HCT116 (cell line): Measurements from ENCODE around the gene TEAD3. TPM values are rescaled to one million over a fixed set of nuclear protein-coding genes. Genes with fewer than 3 reads are reported as not detected.

Experiments
- ATAC-seq: fragments of 200-7000 bp; cut with Tn5 transposase; 2 replicates; pipeline ENCODE4 v1.9.1; 2020; ENCODE audit warnings: mild to moderate bottlenecking, moderate library complexity
- BruUV-seq: library from RNA; stranded (reverse); fragments of 400-500 nt; replicated peaks from 2 replicates; lab custom pipeline; 2021; lab: Mats Ljungman, UMichigan
- CTCF ChIA-PET: fragments of 300-600 bp; sonication (Branson Sonifier 250); formaldehyde crosslinking; loops from one replicate; lab custom pipeline; 2021; ENCODE audit warnings: antibody characterized with exemption; lab: Charles Lee
- POLR2A ChIA-PET: fragments of 300-600, 350-600 bp; sonication (Branson Sonifier 250); formaldehyde crosslinking; loops from one replicate; lab custom pipeline; 2021; ENCODE audit warnings: antibody characterized with exemption; lab: Charles Lee
- RAD21 ChIA-PET, 2 experiments: fragments of 300-600 bp; sonication (Branson Sonifier 250); formaldehyde crosslinking; loops; one replicate each; lab custom pipeline; 2023; ENCODE audit warnings: low total read pairs in 2 of 2; ENCODE audit not compliant: uncharacterized antibody in 2 of 2, unreplicated experiment in 2 of 2, low non-redundant PET in 1 of 2; lab: Charles Lee
- DNase-seq: peaks from one replicate; pipeline ENCODE4 v3.0.0-alpha.2; 2010; ENCODE audit warnings: low read depth, low spot score
- H2AFZ ChIP-seq: fragments of 200-600 bp; shearing (Covaris generic), sonication (generic); 2 replicates; pipeline ENCODE4 v1.6.1; 2017; ENCODE audit warnings: low read depth, mixed run types, mixed read lengths, antibody characterized with exemption, low read length; ENCODE audit not compliant: poor library complexity, severe bottlenecking
- H3K27ac ChIP-seq: 2 replicates; pipeline ENCODE4 v1.5.1; 2012; ENCODE audit warnings: low read depth, low read length
- H3K27me3 ChIP-seq: fragments of 200-600 bp; sonication (generic); 2 replicates; pipeline ENCODE4 v1.6.1; 2016; ENCODE audit warnings: mixed run types, low read length, mixed read lengths; ENCODE audit not compliant: insufficient read depth
- H3K36me3 ChIP-seq, 2 experiments: fragments of 200-500 bp in 1 of 2; fragments of 200-600 bp in 1 of 2; sonication (Bioruptor generic) in 1 of 2; sonication (generic) in 1 of 2; 2 replicates each; pipeline versions ENCODE4 v1.5.1 to v1.6.1; 2014 to 2016; ENCODE audit warnings: low read length in 2 of 2, inconsistent platforms in 1 of 2, mixed read lengths in 1 of 2, mixed run types in 1 of 2; ENCODE audit not compliant: insufficient read depth in 2 of 2, control insufficient read depth in 1 of 2
- H3K4me1 ChIP-seq, 2 experiments: fragments of 200-600 bp in 1 of 2; sonication (generic) in 1 of 2; 2 replicates each; pipeline versions ENCODE4 v1.5.1 to v1.6.1; 2012 to 2017; ENCODE audit warnings: low read length in 2 of 2, inconsistent platforms in 1 of 2, mild to moderate bottlenecking in 1 of 2, mixed read lengths in 1 of 2, mixed run types in 1 of 2, moderate library complexity in 1 of 2; ENCODE audit not compliant: insufficient read depth in 2 of 2, control insufficient read depth in 1 of 2
- H3K4me2 ChIP-seq: fragments of 200-600 bp; sonication (generic); 2 replicates; pipeline ENCODE4 v1.6.1; 2017; ENCODE audit warnings: mixed run types, low read length, mixed read lengths
- H3K4me3 ChIP-seq, 2 experiments: fragments of 200-600 bp in 1 of 2; sonication (generic) in 1 of 2; replicated peaks in 1 of 2; 2 replicates each; pipeline ENCODE4 v1.5.1; 2011 to 2016; ENCODE audit warnings: low read length in 2 of 2, control low read depth in 1 of 2, low read depth in 1 of 2, mild to moderate bottlenecking in 1 of 2, mixed read lengths in 1 of 2, mixed run types in 1 of 2
- H3K79me2 ChIP-seq: fragments of 200-600 bp; sonication (generic); 2 replicates; pipeline ENCODE4 v1.6.1; 2017; ENCODE audit warnings: mild to moderate bottlenecking, mixed run types, low read length, moderate library complexity, mixed read lengths; ENCODE audit not compliant: insufficient read depth
- H3K9ac ChIP-seq: fragments of 200-600 bp; sonication (generic); 2 replicates; pipeline ENCODE4 v1.6.1; 2016; ENCODE audit warnings: low read length, mixed read lengths
- H3K9me2 ChIP-seq: fragments of 200-600 bp; sonication (generic), shearing (Covaris generic); 2 replicates; pipeline ENCODE4 v1.6.1; 2017; ENCODE audit warnings: mixed run types, mild to moderate bottlenecking, moderate library complexity; ENCODE audit not compliant: insufficient read depth
- H3K9me3 ChIP-seq, 2 experiments: fragments of 200-500 bp in 1 of 2; fragments of 200-600 bp in 1 of 2; sonication (Bioruptor generic) in 1 of 2; sonication (generic) in 1 of 2; 2 replicates each; pipeline ENCODE4 v1.6.1; 2014 to 2017; ENCODE audit warnings: low read length in 2 of 2, mixed read lengths in 2 of 2, inconsistent platforms in 1 of 2, low read depth in 1 of 2, mild to moderate bottlenecking in 1 of 2, mixed run types in 1 of 2, moderate library complexity in 1 of 2; ENCODE audit not compliant: control insufficient read depth in 1 of 2, insufficient read depth in 1 of 2
- H4K20me1 ChIP-seq: fragments of 200-600 bp; sonication (generic), shearing (Covaris generic); 2 replicates; pipeline ENCODE4 v1.6.1; 2017; ENCODE audit warnings: mixed run types, mild to moderate bottlenecking, moderate library complexity; ENCODE audit not compliant: insufficient read depth
- EGR1 ChIP-seq: IDR thresholded peaks from 2 replicates; pipeline ENCODE4 v1.6.1; 2012; ENCODE audit warnings: low read depth
- ELF1 ChIP-seq: IDR thresholded peaks from 2 replicates; pipeline ENCODE4 v1.6.1; 2012; ENCODE audit warnings: low read depth, borderline replicate concordance
- JUND ChIP-seq: IDR thresholded peaks from 2 replicates; pipeline ENCODE4 v1.6.1; 2012
- SIN3A ChIP-seq: IDR thresholded peaks from 2 replicates; pipeline ENCODE4 v1.6.1; 2012; ENCODE audit warnings: low read depth
- SP1 ChIP-seq: IDR thresholded peaks from 2 replicates; pipeline ENCODE4 v1.6.1; 2012; ENCODE audit warnings: low read depth
- SRF ChIP-seq: IDR thresholded peaks from 2 replicates; pipeline ENCODE4 v1.6.1; 2012; ENCODE audit warnings: low read depth
- TCF7L2 ChIP-seq: IDR thresholded peaks from 2 replicates; pipeline ENCODE4 v1.7.0; 2011; ENCODE audit warnings: borderline replicate concordance, inconsistent platforms; ENCODE audit not compliant: insufficient read depth, insufficient read length; ENCODE audit errors: extremely low read depth
- YY1 ChIP-seq: IDR thresholded peaks from 2 replicates; pipeline ENCODE4 v1.6.1; 2011; ENCODE audit warnings: low read length, low read depth, moderate library complexity, mild to moderate bottlenecking; ENCODE audit not compliant: insufficient replicate concordance; ENCODE audit errors: extremely low read depth
- intact Hi-C: fragments of 100-400 bp; cut with micrococcal nuclease; formaldehyde crosslinking; loops from 2 replicates; pipeline ENCODE4 v1.10.0; 2022
- total RNA-seq: library from RNA; stranded (reverse); gene quantifications from one replicate; pipeline ENCODE4 v1.2.1, GENCODE V29; 2021; ENCODE audit not compliant: unreplicated experiment
- TF ChIP-seq, protein P1 (sequence below): IDR thresholded peaks from 2 replicates; pipeline ENCODE4 v1.6.1; 2011; ENCODE audit warnings: mild to moderate bottlenecking, low read length, moderate library complexity; ENCODE audit not compliant: insufficient replicate concordance; ENCODE audit errors: extremely low read depth

Gene TEAD3
- total RNA-seq, 1 experiment from 2014 or later, result 21.8 TPM

DNA sequence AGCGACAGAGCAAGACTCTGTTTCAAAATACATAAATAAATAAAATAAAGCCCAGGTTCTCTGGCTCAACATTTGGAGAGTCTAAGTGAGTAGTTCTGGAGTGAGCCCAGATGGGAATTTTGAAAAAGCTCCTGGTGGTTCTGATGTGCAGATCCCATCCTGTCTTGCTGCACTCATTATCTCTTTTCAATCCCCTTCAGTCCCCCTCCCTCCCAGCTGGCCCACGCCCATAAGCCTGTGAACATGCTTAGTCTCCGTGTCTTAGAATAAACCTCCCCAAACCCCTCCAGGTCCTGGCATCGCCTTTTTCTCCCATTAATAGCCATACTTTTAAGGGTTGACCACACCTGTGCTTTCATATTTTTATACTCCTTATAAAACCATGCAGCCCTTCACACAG, 35.2 kb upstream of the TEAD3 start:
- H3K27me3 ChIP-seq, result no peaks in the 10 kb centered on the region
- POLR2A ChIA-PET, result no interaction called here
- no peaks in the 10 kb centered on the region for H3K9me2 ChIP-seq
- no peaks in the 10 kb centered on the region for H3K36me3 ChIP-seq
- H3K4me2 ChIP-seq, result no peak overlapping the region
- DNase-seq, result no peak
- BruUV-seq, result no TSS peak
- CTCF ChIA-PET, result interaction anchor here (1.0 to 3.2 kb wide), 2 partner anchors 9 to 20 kb away, joined by 3 to 20 read pairs; no protein-coding TSS in a partner anchor
- no peaks in the 10 kb centered on the region for H3K79me2 ChIP-seq
- H3K27ac ChIP-seq, result no peak overlapping the region
- no peaks in the 10 kb centered on the region for H3K4me1 ChIP-seq
- no peak for ATAC-seq
- no peaks in the 10 kb centered on the region for H4K20me1 ChIP-seq
- H3K9ac ChIP-seq, result no peak overlapping the region
- no peaks in the 10 kb centered on the region for H3K9me3 ChIP-seq
- intact Hi-C loops, result no loop called here
- RAD21 ChIA-PET, result no interaction called here
- H3K4me3 ChIP-seq, result no peak overlapping the region
- H2AFZ ChIP-seq, result no peak overlapping the region
- TF ChIP-seq SRF (no peak), SIN3A (no peak), ELF1 (no peak), TCF7L2 (no peak), SP1 (no peak), YY1 (no peak), EGR1 (no peak), JUND (no peak)
- TF ChIP-seq, protein P1, sequence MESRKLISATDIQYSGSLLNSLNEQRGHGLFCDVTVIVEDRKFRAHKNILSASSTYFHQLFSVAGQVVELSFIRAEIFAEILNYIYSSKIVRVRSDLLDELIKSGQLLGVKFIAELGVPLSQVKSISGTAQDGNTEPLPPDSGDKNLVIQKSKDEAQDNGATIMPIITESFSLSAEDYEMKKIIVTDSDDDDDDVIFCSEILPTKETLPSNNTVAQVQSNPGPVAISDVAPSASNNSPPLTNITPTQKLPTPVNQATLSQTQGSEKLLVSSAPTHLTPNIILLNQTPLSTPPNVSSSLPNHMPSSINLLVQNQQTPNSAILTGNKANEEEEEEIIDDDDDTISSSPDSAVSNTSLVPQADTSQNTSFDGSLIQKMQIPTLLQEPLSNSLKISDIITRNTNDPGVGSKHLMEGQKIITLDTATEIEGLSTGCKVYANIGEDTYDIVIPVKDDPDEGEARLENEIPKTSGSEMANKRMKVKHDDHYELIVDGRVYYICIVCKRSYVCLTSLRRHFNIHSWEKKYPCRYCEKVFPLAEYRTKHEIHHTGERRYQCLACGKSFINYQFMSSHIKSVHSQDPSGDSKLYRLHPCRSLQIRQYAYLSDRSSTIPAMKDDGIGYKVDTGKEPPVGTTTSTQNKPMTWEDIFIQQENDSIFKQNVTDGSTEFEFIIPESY, result no peak
